ENCODE results near the gene CELF4.

CELF4 gene

GRCh38 chr18:37428288-37428974, 137.2 kb downstream of the CELF4 start:
- Histone ChIP-seq H3K4me1 (ENCODE audit: insufficient read depth, poor library complexity, severe bottlenecking) (no peaks in the 10 kb centered on the region), H3K36me3 (ENCODE audit: low read depth) (no peaks in the 10 kb centered on the region), H3K9me3 (ENCODE audit: severe bottlenecking) (no peaks in the 10 kb centered on the region), H3K27me3 (ENCODE audit: insufficient read depth, poor library complexity, severe bottlenecking) (no peaks in the 10 kb centered on the region), H3K27ac (ENCODE audit: poor library complexity, severe bottlenecking) (no peak overlapping the region), H3K4me3 (ENCODE audit: severe bottlenecking) (no peak overlapping the region)
- TF ChIP-seq CTCF (IDR thresholded peaks at IDR 0.05; ENCODE audit: poor library complexity, severe bottlenecking), result no peak
- DNase-seq (ENCODE audit: low spot score) (no peak), ATAC-seq (ENCODE audit: low read depth) (no peak; the same call in 2 of the 3 replicates)

GRCh38 chr18:37426586-37426985, 139.0 kb downstream of the CELF4 start:
- ATAC-seq (ENCODE audit: low read depth) (no peak), DNase-seq (ENCODE audit: low spot score) (no peak)
- TF ChIP-seq CTCF (IDR thresholded peaks at IDR 0.05; ENCODE audit: poor library complexity, severe bottlenecking), result no peak
- Histone ChIP-seq H3K27me3 (ENCODE audit: insufficient read depth, poor library complexity, severe bottlenecking) (no peaks in the 10 kb centered on the region), H3K36me3 (ENCODE audit: low read depth) (no peaks in the 10 kb centered on the region), H3K4me3 (ENCODE audit: severe bottlenecking) (no peak overlapping the region), H3K4me1 (ENCODE audit: insufficient read depth, poor library complexity, severe bottlenecking) (no peaks in the 10 kb centered on the region), H3K9me3 (ENCODE audit: severe bottlenecking) (no peaks in the 10 kb centered on the region), H3K27ac (ENCODE audit: poor library complexity, severe bottlenecking) (no peak overlapping the region)

GRCh38 chr18:37425222-37425621, 140.4 kb downstream of the CELF4 start:
- TF ChIP-seq CTCF (IDR thresholded peaks at IDR 0.05; ENCODE audit: poor library complexity, severe bottlenecking), result no peak
- Histone ChIP-seq H3K4me3 (ENCODE audit: severe bottlenecking) (no peak overlapping the region), H3K27ac (ENCODE audit: poor library complexity, severe bottlenecking) (no peak overlapping the region), H3K27me3 (ENCODE audit: insufficient read depth, poor library complexity, severe bottlenecking) (no peaks in the 10 kb centered on the region), H3K9me3 (ENCODE audit: severe bottlenecking) (no peaks in the 10 kb centered on the region), H3K4me1 (ENCODE audit: insufficient read depth, poor library complexity, severe bottlenecking) (no peaks in the 10 kb centered on the region), H3K36me3 (ENCODE audit: low read depth) (no peaks in the 10 kb centered on the region)
- no peak for ATAC-seq (ENCODE audit: low read depth)
- no peak for DNase-seq (ENCODE audit: low spot score)

- ATAC-seq (ENCODE audit: low read depth) (no peak), DNase-seq (ENCODE audit: low spot score) (no peak)
- Histone ChIP-seq H3K4me3 (ENCODE audit: severe bottlenecking) (no peak overlapping the region), H3K9me3 (ENCODE audit: severe bottlenecking) (no peaks in the 10 kb centered on the region), H3K27me3 (ENCODE audit: insufficient read depth, poor library complexity, severe bottlenecking) (no peaks in the 10 kb centered on the region), H3K4me1 (ENCODE audit: insufficient read depth, poor library complexity, severe bottlenecking) (no peaks in the 10 kb centered on the region), H3K27ac (ENCODE audit: poor library complexity, severe bottlenecking) (no peak overlapping the region), H3K36me3 (ENCODE audit: low read depth) (no peaks in the 10 kb centered on the region)
- no peak for TF ChIP-seq CTCF (IDR thresholded peaks at IDR 0.05; ENCODE audit: poor library complexity, severe bottlenecking)
Observed at GRCh38 chr18:37424507-37424906, 141.1 kb downstream of the CELF4 start.

- H3K36me3 ChIP-seq (ENCODE audit: low read depth), result no peaks in the 10 kb centered on the region
- no peaks in the 10 kb centered on the region for H3K27me3 ChIP-seq (ENCODE audit: insufficient read depth, poor library complexity, severe bottlenecking)
- TF ChIP-seq CTCF (IDR thresholded peaks at IDR 0.05; ENCODE audit: poor library complexity, severe bottlenecking), result no peak
- no peaks in the 10 kb centered on the region for H3K9me3 ChIP-seq (ENCODE audit: severe bottlenecking)
- peaks cover 8% of the 10 kb centered on the region for H3K4me1 ChIP-seq (ENCODE audit: insufficient read depth, poor library complexity, severe bottlenecking)
- no peak for ATAC-seq (ENCODE audit: low read depth)
- no peak overlapping the region for H3K27ac ChIP-seq (ENCODE audit: poor library complexity, severe bottlenecking)
- no peak for DNase-seq (ENCODE audit: low spot score)
- H3K4me3 ChIP-seq (ENCODE audit: severe bottlenecking), result no peak overlapping the region
Observed at GRCh38 chr18:37422596-37422995, 143.0 kb downstream of the CELF4 start.

Measured in RWPE2 (cell line).